Central memory CD4-positive, alpha-beta T cell (primary cell): Measurements from ENCODE around the gene LRRC32.

Experiments used
- DNase-seq: peaks from one replicate; pipeline ENCODE4 v3.0.0; 2022

The LRRC32 gene

GRCh38 chr11:76676636-76677457 is 6.3 kb upstream of the LRRC32 start:
- DNase-seq, result no peak

- no peak for DNase-seq
Measured at GRCh38 chr11:76674517-76675400, 4.2 kb upstream of the LRRC32 start.

- DNase-seq, result no peak
Measured at GRCh38 chr11:76673176-76674142, 2.9 kb upstream of the LRRC32 start.

- DNase-seq, result peak; percentile 10
Measured at GRCh38 chr11:76672431-76673175, 2.1 kb upstream of the LRRC32 start.

- no peak for DNase-seq
Measured at GRCh38 chr11:76671626-76672309, 1.2 kb upstream of the LRRC32 start.

- DNase-seq, result no peak
Measured at GRCh38 chr11:76671237-76671592, 668 bp upstream of the LRRC32 start.

- no peak for DNase-seq
Measured at GRCh38 chr11:76669901-76670484, 554 bp downstream of the LRRC32 start.

- DNase-seq, result no peak
Measured at GRCh38 chr11:76668362-76669155, 2.0 kb downstream of the LRRC32 start.

- DNase-seq, result no peak
Measured at GRCh38 chr11:76667856-76668255, 2.7 kb downstream of the LRRC32 start.

- no peak for DNase-seq
Measured at GRCh38 chr11:76667271-76667818, 3.2 kb downstream of the LRRC32 start.

GRCh38 chr11:76666830-76667229 is 3.7 kb downstream of the LRRC32 start:
- no peak for DNase-seq

GRCh38 chr11:76666408-76666807 is 4.1 kb downstream of the LRRC32 start:
- DNase-seq, result no peak

GRCh38 chr11:76665921-76666351 is 4.6 kb downstream of the LRRC32 start:
- DNase-seq, result no peak

- DNase-seq, result no peak
Measured at GRCh38 chr11:76665172-76665571, 5.4 kb downstream of the LRRC32 start.

GRCh38 chr11:76664578-76665061 is 5.9 kb downstream of the LRRC32 start:
- DNase-seq, result no peak

- DNase-seq, result no peak
Measured at GRCh38 chr11:76663912-76664440, 6.6 kb downstream of the LRRC32 start.

GRCh38 chr11:76663486-76663810 is 7.1 kb downstream of the LRRC32 start:
- no peak for DNase-seq

GRCh38 chr11:76662656-76663485 is 7.7 kb downstream of the LRRC32 start:
- DNase-seq, result no peak
